Adrenal gland (tissue), 12 donors: ENCODE measurements around the gene RAD51C. TPM values are rescaled to one million over a fixed set of nuclear protein-coding genes. Genes with fewer than 3 reads are reported as not detected.
"Not testable (repeated sequence)": the region's sequence is repeated elsewhere in the genome, so short reads cannot be mapped to it uniquely, and the experiment has no call there.

Experiments used
- DNase-seq, 7 donors: peaks; one replicate each; pipeline ENCODE4 v3.0.0-alpha.2; 2019 to 2020
- H3K27ac ChIP-seq, 5 donors: fragments of 200-600 bp; sonication (generic) in 4 of 5; 1 replicate in 3 of 5; 2 replicates in 2 of 5; pipeline versions ENCODE4 v1.5.1 to v1.8.0; 2016 to 2020; ENCODE audit warnings: mild to moderate bottlenecking in 1 of 5
- H3K27me3 ChIP-seq: fragments of 200-600 bp; 2 replicates; pipeline ENCODE4 v1.8.0; 2021
- H3K36me3 ChIP-seq, 2 donors: fragments of 200-600 bp; replicated peaks in 1 of 2; 1 replicate in 1 of 2; 2 replicates in 1 of 2; pipeline versions ENCODE4 v1.5.1 to v1.8.0; 2018 to 2022
- H3K4me1 ChIP-seq, 2 donors: fragments of 200-600 bp; replicated peaks in 1 of 2; 1 replicate in 1 of 2; 2 replicates in 1 of 2; pipeline versions ENCODE4 v1.5.1 to v1.8.0; 2018 to 2021
- H3K4me3 ChIP-seq, 4 donors: fragments of 200-600 bp; sonication (generic) in 3 of 4; one replicate each; pipeline ENCODE4 v1.5.1; 2016 to 2018
- H3K9me3 ChIP-seq, 3 donors: fragments of 200-600 bp; sonication (generic) in 1 of 3; replicated peaks in 1 of 3; 1 replicate in 2 of 3; 2 replicates in 1 of 3; pipeline versions ENCODE4 v1.5.1 to v1.8.0; 2016 to 2021
- CTCF ChIP-seq, 6 experiments: fragments of 450-650 bp in 4 of 6; fragments of 200-600 bp in 2 of 6; sonication (generic) in 1 of 6; IDR thresholded peaks; 1 replicate in 5 of 6; 2 replicates in 1 of 6; pipeline versions ENCODE4 v1.5.1 to v1.8.0; 2016 to 2021; ENCODE audit warnings: antibody characterized with exemption in 6 of 6, mild to moderate bottlenecking in 2 of 6, moderate library complexity in 1 of 6
- POLR2A ChIP-seq, 2 donors: fragments of 450-650 bp; IDR thresholded peaks; one replicate each; pipeline ENCODE4 v1.6.1; 2017; ENCODE audit warnings: antibody characterized with exemption in 2 of 2, mild to moderate bottlenecking in 2 of 2, moderate library complexity in 1 of 2
- WGBS, 4 donors: extraction: QIAGEN DNeasy Blood & Tissue Kit in 2 of 4; methylation state at CpG; one replicate each; pipeline versions ENCODE4 v1.1.5 to v1.1.7; 2013 to 2017; 5-methylcytosine and 5-hydroxymethylcytosine counted together
- intact Hi-C, 2 donors: fragments of 100-400 bp; cut with DNase I; formaldehyde crosslinking; loops; one replicate each; pipeline versions ENCODE4 v1.14.1 to v1.15.0; 2022 to 2023
- polyA plus RNA-seq, 3 donors: library from polyadenylated mRNA; stranded (reverse); fragments of 200-250 nt in 2 of 3; fragments of 350-450 nt in 1 of 3; fragmentation: Illumina TruSeq in 1 of 3; extraction: RNeasy Lipid Tissue Mini Kit (QIAGEN cat#74804) in 1 of 3; gene quantifications; one replicate each; pipeline ENCODE4 v1.2.3, GENCODE V29; 2013 to 2014
- total RNA-seq, 9 donors: library from RNA; depleted of rRNA in 4 of 9; stranded (reverse); fragments of >200 nt in 4 of 9; fragments of 120-200 nt in 1 of 9; fragmentation: NEBNext Ultra II Directional in 1 of 9; extraction: Animal tissue kit (Norgen Biotek cat#: 25700) in 1 of 9; gene quantifications; one replicate each; pipeline versions ENCODE4 v1.1.0 to v1.2.4, GENCODE V29; 2013 to 2023
- donor health status: healthy with polysubstance abuse.
- donor health status: Bipolar disorder and iron deficiency.
- donor health status: DM: yes; HTN: yes; CAD: no.
- donor health status: DM: no; HTN: no; CAD: no.
- donor health status: DM: no; HTN: no; CAD: no.
- donor health status: DM: yes; HTN: yes; CAD: no.

RAD51C gene
- total and polyA plus RNA-seq, 12 donors, result 11.7 to 60.2 (median 30.7) TPM

- H3K4me1 ChIP-seq, H3K27me3 ChIP-seq, H3K36me3 ChIP-seq, intact Hi-C loops, H3K9me3 ChIP-seq: not testable (repeated sequence)
- Histone ChIP-seq H3K4me3 (peak overlapping the region in 1 of 4 donors; percentile 57), H3K27ac (peak overlapping the region in 3 of 5 donors; percentile 53 to 87 (median 86))
- DNase-seq, result peak in 2 of 7 donors; percentile 45 to 70
- 64 to 74% (median 73%) methylated on average over 10 of the region's 10 CpGs for WGBS, 4 donors
- TF ChIP-seq POLR2A (IDR thresholded peaks at IDR 0.05), result peak in 1 of 2 donors; percentile 53
These were observed 34.2 kb upstream of the RAD51C start for GRCh38 chr17:58657962-58658803.

- DNase-seq, result peak; percentile 73 to 95 (median 87)
- peak overlapping the region in 4 of 5 donors; percentile 53 to 87 (median 82) for H3K27ac ChIP-seq
These were observed 33.3 kb upstream of the RAD51C start for GRCh38 chr17:58658804-58659713.

GRCh38 chr17:58659714-58660084 lies 32.7 kb upstream of the RAD51C start:
- H3K36me3 ChIP-seq, intact Hi-C loops, H3K9me3 ChIP-seq, H3K27me3 ChIP-seq, H3K4me1 ChIP-seq: not testable (repeated sequence)
- Histone ChIP-seq H3K27ac (peak overlapping the region in 3 of 5 donors; percentile 53 to 87 (median 77)), H3K4me3 (peak overlapping the region in 2 of 4 donors; percentile 57 to 59)
- peak in 2 of 7 donors; percentile 25 to 57 for DNase-seq
- WGBS, 4 donors, result 10 to 36% (median 26%) methylated on average over 5 to 9 of the region's 9 CpGs

More at GRCh38 chr17:58658804-58659713, 33.3 kb upstream of the RAD51C start:
- TF ChIP-seq POLR2A (IDR thresholded peaks at IDR 0.05), result peak; percentile 98 to 100
- peak in 1 of 6 experiments; percentile 2 for TF ChIP-seq CTCF (IDR thresholded peaks at IDR 0.05)
- intact Hi-C loops, result no loop called here
- peak overlapping the region in 2 of 4 donors; percentile 57 to 59 for H3K4me3 ChIP-seq
- no peaks in the 10 kb centered on the region for H3K27me3 ChIP-seq
- H3K36me3 ChIP-seq, result no peaks in the 10 kb centered on the region
- WGBS, 4 donors, result 1 to 2% (median 1%) methylated on average over 38 of the region's 38 CpGs
- no peaks in the 10 kb centered on the region for H3K4me1 ChIP-seq
- H3K9me3 ChIP-seq, result no peaks in the 10 kb centered on the region

GRCh38 chr17:58660621-58661020 lies 31.8 kb upstream of the RAD51C start:
- TF ChIP-seq CTCF (IDR thresholded peaks at IDR 0.05) (no peak), POLR2A (IDR thresholded peaks at IDR 0.05) (no peak)
- intact Hi-C loops, result no loop called here
- no peak overlapping the region for H3K27ac ChIP-seq
- H3K27me3 ChIP-seq, result no peaks in the 10 kb centered on the region
- H3K9me3 ChIP-seq, result no peaks in the 10 kb centered on the region
- H3K36me3 ChIP-seq, result no peaks in the 10 kb centered on the region
- no peaks in the 10 kb centered on the region for H3K4me1 ChIP-seq
- H3K4me3 ChIP-seq, result no peak overlapping the region
- DNase-seq, result no peak
- WGBS, 4 donors, result 84 to 90% (median 90%) methylated on average over 4 of the region's 4 CpGs

GRCh38 chr17:58661499-58661898 lies 30.9 kb upstream of the RAD51C start:
- Histone ChIP-seq H3K27me3 (no peaks in the 10 kb centered on the region), H3K4me3 (no peak overlapping the region), H3K36me3 (no peaks in the 10 kb centered on the region), H3K9me3 (no peaks in the 10 kb centered on the region), H3K27ac (no peak overlapping the region), H3K4me1 (no peaks in the 10 kb centered on the region)
- intact Hi-C loops, result no loop called here
- TF ChIP-seq CTCF (IDR thresholded peaks at IDR 0.05) (no peak), POLR2A (IDR thresholded peaks at IDR 0.05) (no peak)
- no peak for DNase-seq
- 92 to 93% (median 93%) methylated on average over 25 to 26 of the region's 26 CpGs for WGBS, 4 donors
